PFSK-1 (cell line): ENCODE results near the gene SNX32.

Source experiments
- POLR2AphosphoS5 ChIP-seq: IDR thresholded peaks from 2 replicates; pipeline ENCODE4 v1.6.1; 2012; ENCODE audit warnings: low read depth, mild to moderate bottlenecking, control low read depth, low read length, moderate library complexity
- SIN3A ChIP-seq: IDR thresholded peaks from 2 replicates; pipeline ENCODE4 v1.6.1; 2012; ENCODE audit warnings: mild to moderate bottlenecking, low read length, moderate library complexity, borderline replicate concordance; ENCODE audit not compliant: insufficient read depth
- TAF1 ChIP-seq: IDR thresholded peaks from 2 replicates; pipeline ENCODE4 v1.6.1; 2012; ENCODE audit warnings: low read length, control low read depth, borderline replicate concordance; ENCODE audit not compliant: insufficient read depth

DNA sequence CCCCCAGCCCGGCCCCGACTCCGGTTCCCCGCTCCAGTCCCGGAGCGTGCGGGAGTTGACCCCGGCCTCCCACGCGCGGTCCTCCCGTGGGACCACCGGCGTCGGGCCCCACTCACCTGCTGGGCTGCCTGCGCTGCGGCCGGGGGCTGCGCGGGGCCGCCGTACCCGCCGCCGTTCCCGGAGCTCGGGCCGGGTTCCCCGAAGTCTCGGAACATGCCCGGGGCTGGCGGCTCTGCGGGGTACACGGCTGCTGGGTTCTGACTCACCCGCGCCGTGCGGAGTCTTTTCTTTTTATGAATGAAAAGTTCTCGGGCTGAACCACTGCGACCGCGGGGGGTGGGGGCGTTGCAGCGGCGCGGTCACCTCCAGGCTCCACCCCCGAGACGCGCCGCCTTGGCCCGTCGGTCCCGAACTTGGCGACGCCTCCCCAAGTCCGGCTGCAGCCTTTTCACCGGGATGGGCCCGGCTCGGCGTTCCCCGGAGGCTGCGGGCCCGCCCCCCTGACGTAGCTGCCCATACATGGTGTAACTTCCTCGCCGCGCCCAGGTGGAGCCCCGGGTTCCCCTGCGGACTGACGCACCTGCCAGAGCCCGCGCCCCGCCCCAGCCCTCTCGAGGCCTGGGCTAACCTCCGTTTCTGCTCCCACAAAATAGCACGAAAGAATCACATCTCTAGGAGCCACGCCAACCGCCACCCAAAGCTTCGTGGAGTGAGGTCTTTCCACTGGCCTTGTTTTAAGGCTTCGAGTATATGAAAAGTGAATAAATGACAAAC lies 66.5 kb downstream of the SNX32 start, which contains the start of gene FOSL1:
- TF ChIP-seq POLR2AphosphoS5 (peak; percentile 91), TAF1 (peak; percentile 92; the same call in 1 of the 2 replicates), SIN3A (peak; percentile 84)
